Testis (tissue), 3 donors: ENCODE results near the gene PRKCA. TPM values are rescaled to one million over a fixed set of nuclear protein-coding genes. Genes with fewer than 3 reads are reported as not detected.

ENCODE experiments used
- DNase-seq: peaks from one replicate; pipeline ENCODE4 v3.0.0-alpha.2; 2019
- H3K27ac ChIP-seq, 2 donors: fragments of 200-600 bp; sonication (generic); one replicate each; pipeline ENCODE4 v1.5.1; 2019
- H3K27me3 ChIP-seq: fragments of 200-600 bp; sonication (generic); one replicate; pipeline ENCODE4 v1.5.1; 2019
- H3K36me3 ChIP-seq: fragments of 200-600 bp; sonication (generic); one replicate; pipeline ENCODE4 v1.5.1; 2017; ENCODE audit warnings: low read depth; ENCODE audit errors: missing control alignments
- H3K4me1 ChIP-seq: fragments of 200-600 bp; sonication (generic); one replicate; pipeline ENCODE4 v1.5.1; 2019
- H3K4me3 ChIP-seq, 2 donors: fragments of 200-600 bp; sonication (generic); one replicate each; pipeline ENCODE4 v1.5.1; 2017 to 2019
- H3K9me3 ChIP-seq: fragments of 200-600 bp; sonication (generic); one replicate; pipeline ENCODE4 v1.5.1; 2017
- POLR2A ChIP-seq: fragments of 450-650 bp; IDR thresholded peaks from one replicate; pipeline ENCODE4 v1.6.1; 2017; ENCODE audit warnings: antibody characterized with exemption, mild to moderate bottlenecking, moderate library complexity
- WGBS, 2 donors: methylation state at CpG; one replicate each; pipeline ENCODE4 v1.1.5; 2018; 5-methylcytosine and 5-hydroxymethylcytosine counted together
- intact Hi-C: fragments of 100-400 bp; cut with DNase I; formaldehyde crosslinking; loops from one replicate; pipeline ENCODE4 v1.15.1; 2023; ENCODE audit warnings: low total_unique reads
- polyA plus RNA-seq: library from polyadenylated mRNA; stranded (reverse); fragments of 350-450 nt; fragmentation: Illumina TruSeq; extraction: RNeasy Lipid Tissue Mini Kit (QIAGEN cat#74804); gene quantifications from one replicate; pipeline ENCODE4 v1.2.3, GENCODE V29; 2014; ENCODE audit warnings: low read depth, low replicate concordance; ENCODE audit not compliant: insufficient read depth
- total RNA-seq, 2 donors: library from RNA; depleted of rRNA; stranded (reverse); fragments of >200 nt; gene quantifications; one replicate each; pipeline ENCODE4 v1.2.3, GENCODE V29; 2016
- TF ChIP-seq, protein P1 (sequence below), 3 experiments: fragments of 450-650 bp in 2 of 3; fragments of 200-600 bp in 1 of 3; sonication (generic) in 1 of 3; IDR thresholded peaks; one replicate each; pipeline ENCODE4 v1.5.1; 2016 to 2019; ENCODE audit warnings: antibody characterized with exemption in 3 of 3, mild to moderate bottlenecking in 2 of 3, moderate library complexity in 1 of 3

The PRKCA gene
- total and polyA plus RNA-seq, 3 donors from 2014 or later = 6.8 to 22.9 (median 15.4) TPM

DNA sequence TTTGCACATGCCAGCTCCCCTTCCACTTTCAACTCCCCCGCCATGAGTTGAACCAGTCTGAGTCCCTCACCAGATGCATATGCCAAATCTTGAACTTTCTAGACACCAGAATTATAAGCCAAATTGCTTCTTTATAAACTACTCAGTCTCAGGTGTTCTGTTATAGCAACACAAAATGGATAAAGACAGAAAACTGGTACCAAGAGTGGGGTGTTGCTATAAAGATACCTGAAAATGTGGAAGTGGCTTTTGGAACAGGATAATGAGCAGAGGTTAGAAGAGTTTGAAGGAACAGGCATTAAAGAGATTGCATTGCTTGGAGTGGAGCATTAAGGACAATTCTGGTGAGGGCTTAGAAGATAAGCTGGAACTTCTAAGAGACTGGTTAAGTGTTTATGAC lies 515.3 kb downstream of the PRKCA start:
- no peaks in the 10 kb centered on the region for H3K27me3 ChIP-seq
- intact Hi-C loops = no loop called here
- no peaks in the 10 kb centered on the region for H3K36me3 ChIP-seq
- H3K4me1 ChIP-seq = no peaks in the 10 kb centered on the region
- TF ChIP-seq POLR2A = no peak
- TF ChIP-seq, protein P1, sequence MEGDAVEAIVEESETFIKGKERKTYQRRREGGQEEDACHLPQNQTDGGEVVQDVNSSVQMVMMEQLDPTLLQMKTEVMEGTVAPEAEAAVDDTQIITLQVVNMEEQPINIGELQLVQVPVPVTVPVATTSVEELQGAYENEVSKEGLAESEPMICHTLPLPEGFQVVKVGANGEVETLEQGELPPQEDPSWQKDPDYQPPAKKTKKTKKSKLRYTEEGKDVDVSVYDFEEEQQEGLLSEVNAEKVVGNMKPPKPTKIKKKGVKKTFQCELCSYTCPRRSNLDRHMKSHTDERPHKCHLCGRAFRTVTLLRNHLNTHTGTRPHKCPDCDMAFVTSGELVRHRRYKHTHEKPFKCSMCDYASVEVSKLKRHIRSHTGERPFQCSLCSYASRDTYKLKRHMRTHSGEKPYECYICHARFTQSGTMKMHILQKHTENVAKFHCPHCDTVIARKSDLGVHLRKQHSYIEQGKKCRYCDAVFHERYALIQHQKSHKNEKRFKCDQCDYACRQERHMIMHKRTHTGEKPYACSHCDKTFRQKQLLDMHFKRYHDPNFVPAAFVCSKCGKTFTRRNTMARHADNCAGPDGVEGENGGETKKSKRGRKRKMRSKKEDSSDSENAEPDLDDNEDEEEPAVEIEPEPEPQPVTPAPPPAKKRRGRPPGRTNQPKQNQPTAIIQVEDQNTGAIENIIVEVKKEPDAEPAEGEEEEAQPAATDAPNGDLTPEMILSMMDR (IDR thresholded peaks at IDR 0.05) = no peak
- DNase-seq = no peak
- 91 to 95% methylated on average over 1 of the region's 1 CpG for WGBS, 2 donors
- H3K4me3 ChIP-seq = no peak overlapping the region
- H3K27ac ChIP-seq = no peak overlapping the region
- no peaks in the 10 kb centered on the region for H3K9me3 ChIP-seq

DNA sequence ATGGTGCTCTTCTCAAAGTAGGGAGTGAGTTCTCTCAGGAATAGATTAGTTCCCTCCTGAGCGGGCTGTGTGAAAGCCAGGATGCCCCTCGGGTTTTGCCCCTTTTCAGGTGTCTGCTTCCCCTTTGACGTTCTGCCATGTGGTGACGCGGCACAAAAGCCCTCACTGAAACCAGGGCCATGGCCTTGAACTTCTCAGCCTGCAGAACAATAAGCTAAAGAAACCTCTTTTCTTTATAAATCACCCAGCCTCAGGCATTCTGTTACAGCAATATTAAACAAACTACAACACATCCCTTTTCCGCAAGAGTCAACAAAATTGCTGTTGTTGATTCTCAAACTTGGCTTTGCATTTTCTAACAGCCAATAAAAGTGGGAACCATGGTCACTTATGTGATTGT lies 517.1 kb downstream of the PRKCA start:
- no peak overlapping the region for H3K4me3 ChIP-seq
- H3K4me1 ChIP-seq = no peaks in the 10 kb centered on the region
- 66 to 76% methylated on average over 6 of the region's 6 CpGs for WGBS, 2 donors
- no peaks in the 10 kb centered on the region for H3K27me3 ChIP-seq
- no peaks in the 10 kb centered on the region for H3K36me3 ChIP-seq
- DNase-seq = no peak
- H3K9me3 ChIP-seq = no peaks in the 10 kb centered on the region
- no peak overlapping the region for H3K27ac ChIP-seq
- intact Hi-C loops = no loop called here
- TF ChIP-seq, protein P1 (IDR thresholded peaks at IDR 0.05) = no peak
- no peak for TF ChIP-seq POLR2A

GRCh38 chr17:66822009-66822408 lies 519.6 kb downstream of the PRKCA start:
- TF ChIP-seq, protein P1 (IDR thresholded peaks at IDR 0.05) = no peak
- TF ChIP-seq POLR2A = no peak
- intact Hi-C loops = no loop called here
- Histone ChIP-seq H3K27me3 (no peaks in the 10 kb centered on the region), H3K36me3 (no peaks in the 10 kb centered on the region), H3K4me3 (no peak overlapping the region), H3K9me3 (no peaks in the 10 kb centered on the region), H3K27ac (no peak overlapping the region), H3K4me1 (no peaks in the 10 kb centered on the region)
- no peak for DNase-seq
- 75 to 88% methylated on average over 8 of the region's 8 CpGs for WGBS, 2 donors

DNA sequence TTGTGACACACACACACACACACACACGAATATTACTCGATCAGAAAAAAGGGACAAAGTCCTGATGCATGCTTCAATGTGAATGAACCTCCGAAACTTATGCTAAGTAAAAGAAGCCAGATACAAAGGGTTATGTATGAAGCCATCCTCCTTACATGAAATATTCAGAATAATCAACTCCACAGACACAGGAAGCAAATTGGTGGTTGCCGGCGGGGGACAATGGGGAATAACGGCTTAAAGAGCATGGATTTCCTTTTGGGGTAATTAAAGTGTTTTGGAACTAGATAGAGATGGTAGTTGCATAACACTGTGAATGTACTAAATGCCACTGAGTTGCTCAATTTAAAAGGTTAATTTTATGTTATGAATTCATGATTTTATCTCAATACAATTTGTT lies 524.4 kb downstream of the PRKCA start:
- no peak overlapping the region for H3K4me3 ChIP-seq
- intact Hi-C loops = no loop called here
- no peaks in the 10 kb centered on the region for H3K4me1 ChIP-seq
- H3K27me3 ChIP-seq = no peaks in the 10 kb centered on the region
- WGBS, 2 donors = 82 to 90% methylated on average over 6 of the region's 6 CpGs
- no peaks in the 10 kb centered on the region for H3K36me3 ChIP-seq
- TF ChIP-seq, protein P1 (IDR thresholded peaks at IDR 0.05) = no peak
- no peak for TF ChIP-seq POLR2A
- H3K27ac ChIP-seq = no peak overlapping the region
- DNase-seq = no peak
- no peaks in the 10 kb centered on the region for H3K9me3 ChIP-seq

DNA sequence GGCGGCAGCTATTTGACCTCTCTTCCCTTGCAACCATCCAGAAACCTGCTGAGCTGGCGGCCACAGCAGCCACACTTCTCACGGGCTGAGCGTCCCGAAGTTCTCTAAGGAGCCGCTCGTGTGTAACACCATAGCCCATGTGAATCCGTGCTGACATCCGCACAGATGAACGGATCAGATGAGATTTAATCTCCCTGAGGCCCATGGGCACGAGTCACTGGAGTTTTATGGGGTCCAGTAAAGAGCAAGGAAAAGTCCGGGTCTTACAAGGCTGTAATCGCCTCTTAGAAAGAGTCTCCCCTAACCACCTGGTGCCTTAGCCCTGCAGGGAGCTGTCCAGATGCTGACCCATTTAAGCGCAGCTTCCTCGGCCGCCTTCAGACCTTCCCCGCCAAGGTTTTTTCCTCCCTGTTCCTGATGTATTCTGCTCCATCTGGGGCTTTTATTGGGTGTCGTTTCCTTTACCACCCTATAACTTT lies 527.0 kb downstream of the PRKCA start:
- peak; percentile 65 for DNase-seq
- no peaks in the 10 kb centered on the region for H3K4me1 ChIP-seq
- no peak overlapping the region for H3K4me3 ChIP-seq
- no peaks in the 10 kb centered on the region for H3K27me3 ChIP-seq
- no peaks in the 10 kb centered on the region for H3K9me3 ChIP-seq
- intact Hi-C loops = no loop called here
- 2% methylated on average over 18 of the region's 18 CpGs for WGBS, 2 donors
- no peaks in the 10 kb centered on the region for H3K36me3 ChIP-seq
- TF ChIP-seq POLR2A = no peak
- TF ChIP-seq, protein P1 (IDR thresholded peaks at IDR 0.05) = no peak
- no peak overlapping the region for H3K27ac ChIP-seq
